Adrenal gland (tissue), 12 donors: ENCODE results near the gene AKAP11. TPM values are rescaled to one million over a fixed set of nuclear protein-coding genes. Genes with fewer than 3 reads are reported as not detected.

ENCODE experiments used
- DNase-seq, 7 donors: peaks; one replicate each; pipeline ENCODE4 v3.0.0-alpha.2; 2019 to 2020
- H3K27ac ChIP-seq, 5 donors: fragments of 200-600 bp; sonication (generic) in 4 of 5; 1 replicate in 3 of 5; 2 replicates in 2 of 5; pipeline versions ENCODE4 v1.5.1 to v1.8.0; 2016 to 2020; ENCODE audit warnings: mild to moderate bottlenecking in 1 of 5
- H3K27me3 ChIP-seq: fragments of 200-600 bp; 2 replicates; pipeline ENCODE4 v1.8.0; 2021
- H3K36me3 ChIP-seq, 2 donors: fragments of 200-600 bp; replicated peaks in 1 of 2; 1 replicate in 1 of 2; 2 replicates in 1 of 2; pipeline versions ENCODE4 v1.5.1 to v1.8.0; 2018 to 2022
- H3K4me1 ChIP-seq, 2 donors: fragments of 200-600 bp; replicated peaks in 1 of 2; 1 replicate in 1 of 2; 2 replicates in 1 of 2; pipeline versions ENCODE4 v1.5.1 to v1.8.0; 2018 to 2021
- H3K4me3 ChIP-seq, 4 donors: fragments of 200-600 bp; sonication (generic) in 3 of 4; one replicate each; pipeline ENCODE4 v1.5.1; 2016 to 2018
- H3K9me3 ChIP-seq, 3 donors: fragments of 200-600 bp; sonication (generic) in 1 of 3; replicated peaks in 1 of 3; 1 replicate in 2 of 3; 2 replicates in 1 of 3; pipeline versions ENCODE4 v1.5.1 to v1.8.0; 2016 to 2021
- POLR2A ChIP-seq, 2 donors: fragments of 450-650 bp; IDR thresholded peaks; one replicate each; pipeline ENCODE4 v1.6.1; 2017; ENCODE audit warnings: antibody characterized with exemption in 2 of 2, mild to moderate bottlenecking in 2 of 2, moderate library complexity in 1 of 2
- WGBS, 4 donors: extraction: QIAGEN DNeasy Blood & Tissue Kit in 2 of 4; methylation state at CpG; one replicate each; pipeline versions ENCODE4 v1.1.5 to v1.1.7; 2013 to 2017; 5-methylcytosine and 5-hydroxymethylcytosine counted together
- intact Hi-C, 2 donors: fragments of 100-400 bp; cut with DNase I; formaldehyde crosslinking; loops; one replicate each; pipeline versions ENCODE4 v1.14.1 to v1.15.0; 2022 to 2023
- polyA plus RNA-seq, 3 donors: library from polyadenylated mRNA; stranded (reverse); fragments of 200-250 nt in 2 of 3; fragments of 350-450 nt in 1 of 3; fragmentation: Illumina TruSeq in 1 of 3; extraction: RNeasy Lipid Tissue Mini Kit (QIAGEN cat#74804) in 1 of 3; gene quantifications; one replicate each; pipeline ENCODE4 v1.2.3, GENCODE V29; 2013 to 2014
- total RNA-seq, 9 donors: library from RNA; depleted of rRNA in 4 of 9; stranded (reverse); fragments of >200 nt in 4 of 9; fragments of 120-200 nt in 1 of 9; fragmentation: NEBNext Ultra II Directional in 1 of 9; extraction: Animal tissue kit (Norgen Biotek cat#: 25700) in 1 of 9; gene quantifications; one replicate each; pipeline versions ENCODE4 v1.1.0 to v1.2.4, GENCODE V29; 2013 to 2023
- TF ChIP-seq, protein P1 (sequence below), 6 experiments: fragments of 450-650 bp in 4 of 6; fragments of 200-600 bp in 2 of 6; sonication (generic) in 1 of 6; IDR thresholded peaks; 1 replicate in 5 of 6; 2 replicates in 1 of 6; pipeline versions ENCODE4 v1.5.1 to v1.8.0; 2016 to 2021; ENCODE audit warnings: antibody characterized with exemption in 6 of 6, mild to moderate bottlenecking in 2 of 6, moderate library complexity in 1 of 6
- donor health status: healthy with polysubstance abuse.
- donor health status: Bipolar disorder and iron deficiency.
- donor health status: DM: yes; HTN: yes; CAD: no.
- donor health status: DM: no; HTN: no; CAD: no.
- donor health status: DM: no; HTN: no; CAD: no.
- donor health status: DM: yes; HTN: yes; CAD: no.

Gene AKAP11
- total and polyA plus RNA-seq, 12 donors = 5.0 to 42.2 (median 31.1) TPM

DNA sequence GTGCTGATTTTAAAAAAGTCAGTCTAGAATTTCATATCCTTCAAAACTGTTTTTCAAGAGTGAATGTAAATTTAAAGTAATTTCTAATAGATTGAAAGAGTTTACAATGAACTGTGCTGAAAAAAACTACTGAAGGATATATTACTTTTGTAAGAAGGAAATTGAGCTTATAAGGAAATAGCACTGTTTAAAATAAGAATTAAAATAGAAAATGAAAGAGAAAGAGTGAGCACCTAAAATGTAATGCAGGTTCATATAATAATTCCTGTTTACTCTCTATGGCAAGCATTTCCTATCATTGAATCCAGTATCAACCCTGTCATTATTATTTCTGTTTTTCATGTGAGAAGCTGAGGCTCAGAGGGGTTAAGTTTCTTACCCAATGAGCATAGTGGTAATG is 57.3 kb downstream of the AKAP11 start:
- TF ChIP-seq, protein P1, sequence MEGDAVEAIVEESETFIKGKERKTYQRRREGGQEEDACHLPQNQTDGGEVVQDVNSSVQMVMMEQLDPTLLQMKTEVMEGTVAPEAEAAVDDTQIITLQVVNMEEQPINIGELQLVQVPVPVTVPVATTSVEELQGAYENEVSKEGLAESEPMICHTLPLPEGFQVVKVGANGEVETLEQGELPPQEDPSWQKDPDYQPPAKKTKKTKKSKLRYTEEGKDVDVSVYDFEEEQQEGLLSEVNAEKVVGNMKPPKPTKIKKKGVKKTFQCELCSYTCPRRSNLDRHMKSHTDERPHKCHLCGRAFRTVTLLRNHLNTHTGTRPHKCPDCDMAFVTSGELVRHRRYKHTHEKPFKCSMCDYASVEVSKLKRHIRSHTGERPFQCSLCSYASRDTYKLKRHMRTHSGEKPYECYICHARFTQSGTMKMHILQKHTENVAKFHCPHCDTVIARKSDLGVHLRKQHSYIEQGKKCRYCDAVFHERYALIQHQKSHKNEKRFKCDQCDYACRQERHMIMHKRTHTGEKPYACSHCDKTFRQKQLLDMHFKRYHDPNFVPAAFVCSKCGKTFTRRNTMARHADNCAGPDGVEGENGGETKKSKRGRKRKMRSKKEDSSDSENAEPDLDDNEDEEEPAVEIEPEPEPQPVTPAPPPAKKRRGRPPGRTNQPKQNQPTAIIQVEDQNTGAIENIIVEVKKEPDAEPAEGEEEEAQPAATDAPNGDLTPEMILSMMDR (IDR thresholded peaks at IDR 0.05) = no peak
- no peak for TF ChIP-seq POLR2A (IDR thresholded peaks at IDR 0.05)
- H3K4me1 ChIP-seq = no peaks in the 10 kb centered on the region

DNA sequence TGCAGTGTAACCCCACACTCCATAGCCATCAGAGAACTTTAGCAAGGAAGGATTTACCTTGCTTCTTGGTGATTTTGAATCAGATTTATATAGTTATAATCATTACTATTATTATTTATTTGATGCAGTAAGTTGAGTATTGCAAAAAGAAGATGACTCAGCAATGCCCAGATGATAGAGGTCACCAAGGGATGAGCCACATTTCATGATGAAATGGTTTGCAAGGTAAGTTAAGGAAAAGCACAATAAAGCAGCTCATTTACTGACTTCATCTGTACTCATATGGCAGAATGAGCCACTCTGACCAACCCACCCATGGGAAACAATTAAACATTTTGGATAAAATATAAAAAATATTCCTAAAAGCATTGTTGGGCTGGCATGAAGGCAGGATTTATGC is 59.1 kb downstream of the AKAP11 start:
- Histone ChIP-seq H3K4me3 (no peak overlapping the region), H3K4me1 (no peaks in the 10 kb centered on the region), H3K36me3 (no peaks in the 10 kb centered on the region), H3K27ac (no peak overlapping the region), H3K27me3 (no peaks in the 10 kb centered on the region), H3K9me3 (no peaks in the 10 kb centered on the region)
- TF ChIP-seq, protein P1 (IDR thresholded peaks at IDR 0.05) = no peak
- TF ChIP-seq POLR2A (IDR thresholded peaks at IDR 0.05) = no peak
- intact Hi-C loops = no loop called here
- DNase-seq = no peak

More for the DNA sequence above, 57.3 kb downstream of the AKAP11 start:
- no peak overlapping the region for H3K4me3 ChIP-seq
- no peaks in the 10 kb centered on the region for H3K9me3 ChIP-seq
- DNase-seq = no peak
- H3K27ac ChIP-seq = no peak overlapping the region
- H3K27me3 ChIP-seq = no peaks in the 10 kb centered on the region
- intact Hi-C loops = no loop called here
- H3K36me3 ChIP-seq = no peaks in the 10 kb centered on the region

DNA sequence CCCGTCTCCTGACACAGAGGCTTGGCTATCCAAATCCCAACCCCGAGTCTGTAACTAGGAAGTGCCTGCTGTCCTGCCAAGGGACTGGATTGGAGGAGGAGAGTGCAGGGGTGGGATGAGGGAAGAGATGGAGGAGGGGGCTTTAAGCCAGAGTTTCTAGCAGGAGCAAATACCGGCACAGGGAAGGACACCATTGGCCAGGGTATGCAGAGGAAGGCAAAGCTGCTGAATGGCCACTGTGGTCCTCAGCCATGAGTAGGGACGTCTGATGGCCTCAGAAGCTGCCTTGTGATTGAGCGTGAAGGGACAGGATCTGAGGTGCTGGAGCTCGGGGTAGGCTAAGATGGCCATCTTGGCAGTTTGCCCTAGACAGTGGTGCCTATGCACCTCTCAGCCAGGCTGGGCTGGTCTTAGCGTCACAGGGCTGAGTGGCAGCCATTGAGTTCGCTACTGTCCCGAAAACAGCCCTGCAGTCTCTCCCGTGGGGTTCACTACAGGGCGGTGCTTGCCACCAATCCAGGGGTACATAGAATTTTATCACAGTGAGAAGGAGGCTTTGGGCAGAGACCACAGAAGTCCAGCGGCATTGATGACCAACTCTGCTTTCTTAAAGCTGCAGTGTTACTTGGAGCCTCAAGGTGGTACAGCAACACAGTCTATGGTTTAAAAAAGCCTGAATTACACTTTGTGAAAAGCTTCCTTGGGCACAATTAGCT is 61.8 kb downstream of the AKAP11 start:
- no peaks in the 10 kb centered on the region for H3K27me3 ChIP-seq
- H3K27ac ChIP-seq = no peak overlapping the region
- intact Hi-C loops = no loop called here
- 73 to 80% (median 76%) methylated on average over 7 to 12 of the region's 12 CpGs for WGBS, 4 donors
- TF ChIP-seq, protein P1 (IDR thresholded peaks at IDR 0.05) = peak in 3 of 6 experiments; percentile 10 to 24 (median 19)
- TF ChIP-seq POLR2A (IDR thresholded peaks at IDR 0.05) = no peak
- DNase-seq = no peak
- H3K9me3 ChIP-seq = no peaks in the 10 kb centered on the region
- H3K4me1 ChIP-seq = no peaks in the 10 kb centered on the region
- no peak overlapping the region for H3K4me3 ChIP-seq
- no peaks in the 10 kb centered on the region for H3K36me3 ChIP-seq

DNA sequence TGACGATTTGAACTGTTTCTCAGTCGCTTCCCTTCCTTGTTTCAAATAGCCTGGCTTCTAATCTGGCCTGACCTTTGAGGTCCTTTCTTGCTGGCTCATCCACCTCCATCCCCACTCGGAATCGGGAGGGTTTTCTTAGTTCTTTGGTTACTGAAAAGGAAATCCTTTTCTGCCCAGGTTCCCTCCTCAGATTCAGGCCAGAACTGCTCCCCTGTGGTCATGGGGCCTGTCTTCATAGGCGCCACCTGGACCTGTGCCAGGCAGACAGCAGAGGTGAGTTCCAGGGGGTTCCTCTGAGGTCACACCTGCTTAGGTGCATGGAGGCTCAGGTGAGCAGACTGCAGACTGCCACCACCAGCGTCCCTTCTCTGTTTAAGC is 62.4 kb downstream of the AKAP11 start:
- WGBS, 4 donors = 56 to 67% (median 65%) methylated on average over 6 of the region's 6 CpGs
- TF ChIP-seq, protein P1 (IDR thresholded peaks at IDR 0.05) = no peak
- TF ChIP-seq POLR2A (IDR thresholded peaks at IDR 0.05) = no peak
- intact Hi-C loops = no loop called here

More for the DNA sequence above, 62.4 kb downstream of the AKAP11 start:
- no peaks in the 10 kb centered on the region for H3K36me3 ChIP-seq
- no peak overlapping the region for H3K4me3 ChIP-seq
- DNase-seq = no peak
- no peak overlapping the region for H3K27ac ChIP-seq
- H3K4me1 ChIP-seq = no peaks in the 10 kb centered on the region
- no peaks in the 10 kb centered on the region for H3K9me3 ChIP-seq
- no peaks in the 10 kb centered on the region for H3K27me3 ChIP-seq
